Measurements from ENCODE around the gene RCAN2. TPM values are rescaled to one million over a fixed set of nuclear protein-coding genes. Genes with fewer than 3 reads are reported as not detected.

RCAN2 gene
- total RNA-seq, 6 experiments from 2014 or later, result 0.06 to 1.00 (median 0.31) TPM; not detected in 2

DNA sequence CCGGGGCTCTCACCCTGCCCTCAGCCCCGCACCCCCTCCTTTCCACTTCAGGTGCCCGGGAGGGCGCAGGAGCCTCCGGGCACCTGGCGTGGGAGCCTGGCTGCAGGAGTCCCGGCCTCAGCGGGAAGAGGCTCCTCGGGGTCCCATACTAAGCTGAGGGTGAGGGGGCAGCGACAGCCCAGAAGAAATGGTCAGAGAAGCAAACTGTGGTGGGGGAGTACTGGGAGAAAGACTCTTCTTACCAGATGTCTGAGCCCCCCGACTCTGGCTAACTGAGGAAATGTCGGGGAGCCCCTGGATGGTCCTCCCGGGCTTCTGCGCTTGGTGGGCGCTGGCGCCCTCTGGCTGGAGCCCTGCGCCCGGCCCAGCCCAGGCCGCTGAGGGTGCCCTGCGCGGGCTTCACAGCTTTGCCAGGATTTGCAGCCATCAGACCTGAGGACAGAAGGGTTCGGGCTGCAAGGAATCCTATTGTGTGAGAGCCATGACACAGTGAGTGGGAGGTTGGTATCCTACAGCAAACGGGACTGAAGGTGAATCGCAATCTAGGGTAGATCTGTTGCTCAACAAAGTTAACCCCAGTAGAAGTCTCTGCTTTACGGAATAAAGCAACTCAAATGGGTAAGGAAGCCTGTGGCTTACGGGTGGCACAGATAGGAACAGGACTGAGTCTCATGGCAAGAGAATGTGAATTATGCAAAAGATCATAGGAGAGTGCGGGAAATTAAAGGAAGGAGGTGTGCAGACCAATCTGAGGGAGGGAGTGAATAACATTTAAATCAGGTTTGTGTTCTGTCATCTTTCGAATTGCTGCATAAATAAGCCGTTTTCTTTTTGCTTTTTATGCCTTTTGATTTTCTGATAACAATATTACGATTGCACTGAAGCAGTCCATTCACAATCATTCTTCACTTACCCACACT, 639 bp upstream of the RCAN2 start:
- H3K27me3 Mint-ChIP-seq (ENCODE audit: insufficient read depth), result peaks cover 8% of the 10 kb centered on the region; the same call in 1 of the 2 replicates
- no peak for DNase-seq
- TF ChIP-seq, protein P1, sequence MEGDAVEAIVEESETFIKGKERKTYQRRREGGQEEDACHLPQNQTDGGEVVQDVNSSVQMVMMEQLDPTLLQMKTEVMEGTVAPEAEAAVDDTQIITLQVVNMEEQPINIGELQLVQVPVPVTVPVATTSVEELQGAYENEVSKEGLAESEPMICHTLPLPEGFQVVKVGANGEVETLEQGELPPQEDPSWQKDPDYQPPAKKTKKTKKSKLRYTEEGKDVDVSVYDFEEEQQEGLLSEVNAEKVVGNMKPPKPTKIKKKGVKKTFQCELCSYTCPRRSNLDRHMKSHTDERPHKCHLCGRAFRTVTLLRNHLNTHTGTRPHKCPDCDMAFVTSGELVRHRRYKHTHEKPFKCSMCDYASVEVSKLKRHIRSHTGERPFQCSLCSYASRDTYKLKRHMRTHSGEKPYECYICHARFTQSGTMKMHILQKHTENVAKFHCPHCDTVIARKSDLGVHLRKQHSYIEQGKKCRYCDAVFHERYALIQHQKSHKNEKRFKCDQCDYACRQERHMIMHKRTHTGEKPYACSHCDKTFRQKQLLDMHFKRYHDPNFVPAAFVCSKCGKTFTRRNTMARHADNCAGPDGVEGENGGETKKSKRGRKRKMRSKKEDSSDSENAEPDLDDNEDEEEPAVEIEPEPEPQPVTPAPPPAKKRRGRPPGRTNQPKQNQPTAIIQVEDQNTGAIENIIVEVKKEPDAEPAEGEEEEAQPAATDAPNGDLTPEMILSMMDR (IDR thresholded peaks at IDR 0.05), result peak; percentile 63; the same call in 1 of the 2 replicates

DNA sequence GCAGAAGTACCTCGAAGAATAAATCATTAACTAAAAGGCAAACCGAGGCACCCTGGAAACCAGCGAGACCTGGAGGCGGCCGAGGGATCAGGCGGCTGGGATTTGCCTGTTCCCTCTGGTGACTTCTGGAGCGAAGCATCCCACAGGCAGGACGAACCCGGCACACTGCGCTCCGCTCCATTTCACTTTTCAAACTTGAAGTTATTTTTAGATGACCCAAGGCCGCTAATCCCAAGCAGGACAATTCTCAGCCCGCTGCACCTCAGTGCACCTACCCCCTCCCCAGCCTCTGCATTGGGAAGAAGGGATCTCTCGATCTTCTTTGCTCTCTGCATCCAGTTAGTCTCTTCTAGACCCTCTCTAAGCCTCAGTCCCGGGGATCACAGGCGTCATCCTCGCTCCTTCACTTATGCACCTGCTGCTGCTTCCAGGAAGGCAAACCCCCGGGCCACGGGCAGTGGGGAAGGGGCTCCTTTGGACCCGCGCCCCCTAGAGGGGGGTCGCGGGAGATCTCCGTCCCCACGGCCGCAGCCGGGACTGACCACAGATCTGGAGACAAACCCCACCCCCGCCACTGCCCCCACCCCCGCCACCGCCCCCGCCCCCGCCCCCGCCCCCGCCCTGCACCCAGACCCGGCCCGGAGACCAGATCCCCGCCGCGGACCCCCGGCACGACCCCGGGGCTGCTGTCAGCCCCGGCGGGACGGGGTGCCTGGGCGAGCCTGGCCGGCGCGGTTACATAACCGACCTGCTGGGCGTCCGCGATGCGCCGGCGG, 636 bp downstream of the RCAN2 start:
- Mint-ChIP-seq H3K36me3 (ENCODE audit: low read depth) (no peaks in the 10 kb centered on the region), H3K4me3 (peak overlapping the region; percentile 48; the same call in 1 of the 2 replicates), H3K27ac (no peak overlapping the region), H3K9me3 (no peaks in the 10 kb centered on the region; the same call in 1 of the 2 replicates), H3K27me3 (ENCODE audit: insufficient read depth) (peaks cover 10% of the 10 kb centered on the region), H3K4me1 (ENCODE audit: low read depth) (peaks cover 6% of the 10 kb centered on the region; the same call in 1 of the 2 replicates)
- DNase-seq, result no peak
- TF ChIP-seq, protein P1 (IDR thresholded peaks at IDR 0.05), result peak; percentile 17; the same call in 1 of the 2 replicates

More for the DNA sequence above, 639 bp upstream of the RCAN2 start:
- no peak overlapping the region for H3K27ac Mint-ChIP-seq
- H3K4me3 Mint-ChIP-seq, result peak overlapping the region; percentile 37; the same call in 1 of the 2 replicates
- H3K4me1 Mint-ChIP-seq (ENCODE audit: low read depth), result peaks cover 6% of the 10 kb centered on the region; the same call in 1 of the 2 replicates
- H3K9me3 Mint-ChIP-seq, result peaks cover 3% of the 10 kb centered on the region; the same call in 1 of the 2 replicates
- H3K36me3 Mint-ChIP-seq (ENCODE audit: low read depth), result no peaks in the 10 kb centered on the region

DNA sequence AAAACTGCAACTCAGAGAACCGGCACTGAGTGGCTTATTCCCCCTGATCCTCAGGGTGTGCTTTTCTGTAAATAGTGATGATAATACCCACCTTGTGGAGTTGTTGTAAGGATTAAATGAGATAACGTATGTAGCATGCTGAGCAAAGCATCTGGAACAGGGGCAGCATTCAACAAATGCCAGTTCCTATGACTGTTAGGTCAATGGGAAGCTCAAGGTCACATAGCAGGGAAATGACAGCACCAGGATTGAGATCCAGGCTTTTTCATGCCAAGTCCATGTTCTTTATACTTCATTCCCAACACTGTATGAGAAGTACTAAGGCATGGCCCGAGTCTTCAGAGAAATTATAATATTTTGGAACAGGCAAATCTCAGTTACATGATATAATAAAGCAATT, 5.1 kb downstream of the RCAN2 start:
- H3K27ac Mint-ChIP-seq, result no peak overlapping the region
- no peaks in the 10 kb centered on the region; the same call in 1 of the 2 replicates for H3K9me3 Mint-ChIP-seq
- no peak overlapping the region for H3K4me3 Mint-ChIP-seq
- H3K27me3 Mint-ChIP-seq (ENCODE audit: insufficient read depth), result peaks cover 10% of the 10 kb centered on the region
- DNase-seq, result no peak
- no peaks in the 10 kb centered on the region for H3K4me1 Mint-ChIP-seq (ENCODE audit: low read depth)
- no peaks in the 10 kb centered on the region for H3K36me3 Mint-ChIP-seq (ENCODE audit: low read depth)
- TF ChIP-seq, protein P1 (IDR thresholded peaks at IDR 0.05), result no peak

DNA sequence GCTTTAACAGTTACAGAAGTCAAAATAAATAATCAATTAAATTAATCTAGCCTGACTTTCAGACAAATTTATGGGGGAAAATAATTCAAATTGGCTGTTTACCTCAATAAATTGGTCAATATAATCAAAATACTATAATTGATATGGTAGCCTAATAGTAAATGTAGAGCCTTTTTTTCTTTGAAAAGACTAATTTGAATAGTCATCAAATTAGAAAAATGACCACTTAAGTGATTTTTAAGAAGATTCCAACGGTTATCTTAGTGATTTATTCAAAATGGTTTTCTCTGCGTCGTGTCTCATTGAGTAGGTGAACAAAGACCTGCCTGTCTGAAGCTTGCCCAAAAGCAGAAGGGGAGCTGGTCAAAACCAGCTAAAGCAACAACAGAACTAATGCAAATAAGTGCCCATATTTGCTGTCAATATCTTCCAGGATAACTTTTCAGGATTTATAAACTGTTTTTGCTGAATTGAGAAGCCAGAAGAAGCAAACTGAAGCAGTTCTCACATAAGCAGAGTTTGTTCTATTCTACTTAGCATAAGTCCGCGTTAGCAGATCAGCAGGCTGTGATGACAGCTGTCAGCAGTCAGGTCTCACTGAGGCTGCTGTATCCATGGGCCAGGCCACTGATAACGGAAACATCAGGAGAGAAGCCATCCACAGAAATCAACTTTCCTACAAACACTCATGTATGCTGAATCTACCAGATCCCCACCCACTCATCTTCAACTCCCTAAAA, 7.0 kb downstream of the RCAN2 start:
- Mint-ChIP-seq H3K4me1 (ENCODE audit: low read depth) (no peaks in the 10 kb centered on the region), H3K27me3 (ENCODE audit: insufficient read depth) (peaks cover 1% of the 10 kb centered on the region), H3K4me3 (no peak overlapping the region), H3K36me3 (ENCODE audit: low read depth) (no peaks in the 10 kb centered on the region), H3K27ac (no peak overlapping the region), H3K9me3 (no peaks in the 10 kb centered on the region; the same call in 1 of the 2 replicates)
- no peak for DNase-seq
- TF ChIP-seq, protein P1 (IDR thresholded peaks at IDR 0.05), result no peak

DNA sequence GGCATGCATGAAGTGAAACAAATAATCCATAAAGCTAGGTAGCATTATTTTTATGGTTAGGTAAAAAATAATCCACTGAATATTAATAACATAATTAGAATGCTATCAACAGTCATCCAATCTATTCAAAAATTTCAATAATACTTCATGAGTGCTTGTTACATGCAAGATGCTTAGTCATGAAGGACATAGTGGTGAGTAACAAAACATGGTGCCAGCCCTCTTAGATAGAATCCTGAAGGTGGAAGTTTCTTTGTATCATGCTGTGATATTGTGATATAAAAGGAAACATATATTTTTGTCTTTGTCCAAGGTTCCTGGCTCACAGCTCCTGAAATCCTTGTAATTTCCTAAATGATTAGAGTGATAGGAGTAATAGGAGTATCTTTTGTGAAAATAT, 14.9 kb downstream of the RCAN2 start:
- TF ChIP-seq, protein P1 (IDR thresholded peaks at IDR 0.05), result no peak
- Mint-ChIP-seq H3K36me3 (ENCODE audit: low read depth) (no peaks in the 10 kb centered on the region), H3K4me3 (no peak overlapping the region), H3K4me1 (ENCODE audit: low read depth) (peaks cover 9% of the 10 kb centered on the region; the same call in 1 of the 2 replicates), H3K9me3 (peaks cover 3% of the 10 kb centered on the region; the same call in 1 of the 2 replicates), H3K27me3 (ENCODE audit: insufficient read depth) (no peaks in the 10 kb centered on the region), H3K27ac (no peak overlapping the region)
- no peak for DNase-seq
